OCI-M2 (cell line): Measurements from ENCODE around the gene C2orf81.
"Not testable (repeated sequence)": the region's sequence is repeated elsewhere in the genome, so short reads cannot be mapped to it uniquely, and the experiment has no call there.

ENCODE experiments used
- DNase-seq: peaks from one replicate; lab custom pipeline; 2025; ENCODE audit not compliant: unreplicated experiment; lab: John Stamatoyannopoulos, UW

The C2orf81 gene

GRCh38 chr2:74442483-74443297, 21.3 kb upstream of the C2orf81 start:
- DNase-seq: not testable (repeated sequence)

GRCh38 chr2:74441690-74442482, 20.5 kb upstream of the C2orf81 start, which contains the start of gene RTKN:
Gene RTKN (minus strand): TSS chr2:74441937. CDS start chr2:74441816, 121 bp downstream.
- no peak for DNase-seq

- DNase-seq: no peak
Measured at GRCh38 chr2:74441170-74441689, 19.8 kb upstream of the C2orf81 start.

GRCh38 chr2:74440378-74441169, 19.2 kb upstream of the C2orf81 start:
- DNase-seq: no peak

GRCh38 chr2:74439803-74440377, 18.5 kb upstream of the C2orf81 start:
- DNase-seq: no peak

GRCh38 chr2:74439373-74439772, 18.0 kb upstream of the C2orf81 start:
- DNase-seq: no peak

- DNase-seq: no peak
Measured at GRCh38 chr2:74438248-74438647, 16.8 kb upstream of the C2orf81 start.

- DNase-seq: no peak
Measured at GRCh38 chr2:74436848-74437695, 15.7 kb upstream of the C2orf81 start.

GRCh38 chr2:74436111-74436805, 14.8 kb upstream of the C2orf81 start:
- DNase-seq: no peak

GRCh38 chr2:74430502-74430901, 9.1 kb upstream of the C2orf81 start:
- DNase-seq: no peak

GRCh38 chr2:74429487-74430451, 8.3 kb upstream of the C2orf81 start:
- no peak for DNase-seq

GRCh38 chr2:74428675-74429074, 7.3 kb upstream of the C2orf81 start:
- no peak for DNase-seq

- no peak for DNase-seq
Measured at GRCh38 chr2:74427551-74427950, 6.1 kb upstream of the C2orf81 start.

- DNase-seq: no peak
Measured at GRCh38 chr2:74426181-74426758, 4.9 kb upstream of the C2orf81 start.

GRCh38 chr2:74425523-74425922, 4.1 kb upstream of the C2orf81 start:
- no peak for DNase-seq

GRCh38 chr2:74424995-74425406, 3.6 kb upstream of the C2orf81 start:
- DNase-seq: no peak

- DNase-seq: no peak
Measured at GRCh38 chr2:74424139-74424992, 2.9 kb upstream of the C2orf81 start.
